MCF 10A (cell line): ENCODE measurements around the gene L3MBTL4. TPM values are rescaled to one million over a fixed set of nuclear protein-coding genes. Genes with fewer than 3 reads are reported as not detected.

Experiments used
- BruUV-seq: library from RNA; stranded (reverse); fragments of 400-500 nt; replicated peaks from 2 replicates; lab custom pipeline; 2021; lab: Mats Ljungman, UMichigan
- CTCF ChIA-PET: fragments of 300-600 bp; sonication (Branson Sonifier 250); formaldehyde crosslinking; extraction: SDS; loops from one replicate; lab custom pipeline; 2021; ENCODE audit warnings: antibody characterized with exemption, inconsistent platforms; lab: Yijun Ruan, JAX
- POLR2A ChIA-PET: fragments of 300-600, 350-650 bp; sonication (Branson Sonifier 250); formaldehyde crosslinking; extraction: SDS; loops from one replicate; lab custom pipeline; 2020; ENCODE audit warnings: antibody characterized with exemption, inconsistent platforms; lab: Yijun Ruan, JAX
- DNase-seq: peaks from one replicate; pipeline ENCODE4 v3.0.0-alpha.2; 2018; ENCODE audit not compliant: unreplicated experiment
- H3K27ac Mint-ChIP-seq: one replicate; pipeline ENCODE4 v1.8.0; 2022; ENCODE audit warnings: mild to moderate bottlenecking, low read depth, mixed read lengths; ENCODE audit not compliant: unreplicated experiment
- H3K27me3 Mint-ChIP-seq: one replicate; pipeline ENCODE4 v1.8.0; 2022; ENCODE audit warnings: mixed read lengths; ENCODE audit not compliant: insufficient read depth, unreplicated experiment
- H3K36me3 Mint-ChIP-seq: one replicate; pipeline ENCODE4 v1.8.0; 2022; ENCODE audit warnings: mild to moderate bottlenecking, moderate library complexity, mixed read lengths; ENCODE audit not compliant: insufficient read depth, unreplicated experiment
- H3K4me1 Mint-ChIP-seq: one replicate; pipeline ENCODE4 v1.8.0; 2022; ENCODE audit warnings: mixed read lengths; ENCODE audit not compliant: insufficient read depth, unreplicated experiment
- H3K4me3 Mint-ChIP-seq: one replicate; pipeline ENCODE4 v1.8.0; 2022; ENCODE audit warnings: mild to moderate bottlenecking, moderate library complexity, mixed read lengths; ENCODE audit not compliant: unreplicated experiment
- H3K9me3 Mint-ChIP-seq: one replicate; pipeline ENCODE4 v1.8.0; 2022; ENCODE audit warnings: mixed read lengths; ENCODE audit not compliant: unreplicated experiment
- CTCF ChIP-seq: fragments of 200-600 bp; IDR thresholded peaks from one replicate; pipeline ENCODE4 v1.8.0; 2022; ENCODE audit warnings: antibody characterized with exemption, mild to moderate bottlenecking; ENCODE audit not compliant: unreplicated experiment
- intact Hi-C: fragments of 100-400 bp; cut with micrococcal nuclease; formaldehyde crosslinking; loops from 2 replicates; pipeline ENCODE4 v1.14.1; 2022
- total RNA-seq: library from RNA; stranded (reverse); gene quantifications from 2 replicates; pipeline ENCODE4 v1.2.3, GENCODE V29; 2022

L3MBTL4 gene
- total RNA-seq, 1 experiment from 2014 or later = not detected

GRCh38 chr18:5961828-5962150 lies 452.9 kb downstream of the L3MBTL4 start:
- Mint-ChIP-seq H3K9me3 (no peaks in the 10 kb centered on the region), H3K4me1 (peaks cover 8% of the 10 kb centered on the region), H3K27me3 (no peaks in the 10 kb centered on the region), H3K27ac (no peak overlapping the region), H3K4me3 (no peak overlapping the region), H3K36me3 (no peaks in the 10 kb centered on the region)
- ChIA-PET POLR2A (no interaction called here), CTCF (interaction anchor here (0.7 kb wide), 1 partner anchor 194 kb away, joined by 3 read pairs; no protein-coding TSS in a partner anchor)
- no peak for TF ChIP-seq CTCF
- BruUV-seq = no TSS peak
- intact Hi-C loops = no loop called here
- no peak for DNase-seq

- no peak for TF ChIP-seq CTCF
- POLR2A ChIA-PET = no interaction called here
- Mint-ChIP-seq H3K9me3 (no peaks in the 10 kb centered on the region), H3K36me3 (no peaks in the 10 kb centered on the region), H3K27me3 (no peaks in the 10 kb centered on the region), H3K4me3 (no peak overlapping the region), H3K4me1 (peaks cover 8% of the 10 kb centered on the region), H3K27ac (no peak overlapping the region)
- no peak for DNase-seq
- BruUV-seq = no TSS peak
- CTCF ChIA-PET = interaction anchor here (0.7 kb wide), 1 partner anchor 194 kb away, joined by 3 read pairs; no protein-coding TSS in a partner anchor
- intact Hi-C loops = no loop called here
Observed at GRCh38 chr18:5961097-5961827, 453.4 kb downstream of the L3MBTL4 start.

GRCh38 chr18:5958822-5959221 lies 455.9 kb downstream of the L3MBTL4 start:
- TF ChIP-seq CTCF = no peak
- ChIA-PET CTCF (interaction anchor here (0.6 kb wide), 1 partner anchor 1063 kb away, joined by 3 read pairs; no protein-coding TSS in a partner anchor), POLR2A (no interaction called here)
- Mint-ChIP-seq H3K36me3 (no peaks in the 10 kb centered on the region), H3K27me3 (peaks cover 3% of the 10 kb centered on the region), H3K4me3 (no peak overlapping the region), H3K27ac (no peak overlapping the region), H3K4me1 (peaks cover 8% of the 10 kb centered on the region), H3K9me3 (no peaks in the 10 kb centered on the region)
- intact Hi-C loops = no loop called here
- no TSS peak for BruUV-seq
- no peak for DNase-seq

GRCh38 chr18:5955861-5956260 lies 458.9 kb downstream of the L3MBTL4 start:
- no peak for DNase-seq
- ChIA-PET POLR2A (no interaction called here), CTCF (no interaction called here)
- TF ChIP-seq CTCF = no peak
- peaks cover 14% of the 10 kb centered on the region for H3K27me3 Mint-ChIP-seq
- H3K4me1 Mint-ChIP-seq = no peaks in the 10 kb centered on the region
- H3K4me3 Mint-ChIP-seq = no peak overlapping the region
- intact Hi-C loops = no loop called here
- H3K36me3 Mint-ChIP-seq = no peaks in the 10 kb centered on the region
- H3K9me3 Mint-ChIP-seq = no peaks in the 10 kb centered on the region
- no peak overlapping the region for H3K27ac Mint-ChIP-seq
- no TSS peak for BruUV-seq
